GM13977 (cell line): ENCODE results near the gene TANGO6.

ENCODE experiments used
- DNase-seq: peaks from one replicate; pipeline ENCODE4 v3.0.0; 2012; ENCODE audit warnings: low spot score
- in situ Hi-C: fragments of 300-500 bp; cut with MboI; formaldehyde crosslinking; loops from one replicate; pipeline ENCODE4 v1.12.0; 2022; ENCODE audit warnings: low sequenced_read_pairs, low pct_unique_long_range_greater_than_20kb, mixed read lengths, inconsistent platforms; ENCODE audit not compliant: unreplicated experiment
- TF ChIP-seq, protein P1 (sequence below): IDR thresholded peaks from 2 replicates; pipeline ENCODE4 v1.5.1; 2012; ENCODE audit warnings: mild to moderate bottlenecking, control low read depth; ENCODE audit not compliant: insufficient read depth; ENCODE audit errors: extremely low read depth, missing control alignments

Gene TANGO6

DNA sequence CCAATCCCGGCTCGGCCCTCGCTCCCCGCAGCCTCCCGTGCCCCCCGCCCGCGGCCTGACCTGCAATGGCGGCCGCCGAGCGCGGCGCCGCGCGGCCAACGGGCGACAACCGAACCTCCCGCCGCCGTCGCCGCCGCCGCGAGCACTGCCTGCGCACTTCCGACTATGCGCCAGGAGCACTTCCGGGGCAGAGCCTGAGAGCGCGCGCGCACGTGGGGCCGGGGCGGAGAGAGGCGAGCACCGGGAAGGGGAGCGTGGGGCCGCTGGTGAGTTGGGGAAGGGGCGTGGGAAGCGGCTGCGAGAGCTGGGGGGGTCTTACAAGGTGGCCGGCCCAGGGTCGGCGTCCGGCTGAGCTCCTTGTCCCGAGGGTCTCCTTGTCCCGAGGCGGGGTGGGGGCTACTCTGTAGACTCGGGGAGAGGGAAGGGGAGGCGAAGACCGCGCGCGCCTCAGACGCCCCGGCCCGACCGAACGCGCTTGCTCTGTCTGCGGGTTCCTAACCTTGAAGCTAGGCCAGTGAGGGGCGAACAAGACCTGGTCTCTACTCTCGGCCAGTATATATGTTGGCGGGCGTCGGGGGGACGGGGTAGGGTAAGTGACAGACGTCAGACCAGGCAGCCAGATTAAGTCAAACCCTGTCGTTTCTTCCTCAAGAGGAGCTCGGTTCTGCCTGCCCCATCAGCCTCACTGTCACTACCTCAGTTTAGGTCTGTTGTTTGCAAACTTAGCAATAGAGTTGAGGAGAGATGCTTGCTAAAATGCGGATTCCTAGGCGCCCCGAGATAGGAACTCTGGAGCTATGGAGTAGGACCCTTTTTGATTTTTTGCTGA is 289.3 kb downstream of the TANGO6 start, which contains the start of the genes CHTF8 and UTP4:
TSS of gene CHTF8 (minus strand) at position 165 of the 829 bp plus-strand sequence. CDS start 11,130 bp downstream, outside the sequence.
TSS of gene UTP4 (plus strand) at position 226 of the 829 bp plus-strand sequence. CDS start 811 bp downstream, outside the sequence.
- in situ Hi-C loops: loop anchor here (25.0 kb wide), 1 partner anchor 595 kb away; the partner anchor contains the start of gene ZFP90
- TF ChIP-seq, protein P1, sequence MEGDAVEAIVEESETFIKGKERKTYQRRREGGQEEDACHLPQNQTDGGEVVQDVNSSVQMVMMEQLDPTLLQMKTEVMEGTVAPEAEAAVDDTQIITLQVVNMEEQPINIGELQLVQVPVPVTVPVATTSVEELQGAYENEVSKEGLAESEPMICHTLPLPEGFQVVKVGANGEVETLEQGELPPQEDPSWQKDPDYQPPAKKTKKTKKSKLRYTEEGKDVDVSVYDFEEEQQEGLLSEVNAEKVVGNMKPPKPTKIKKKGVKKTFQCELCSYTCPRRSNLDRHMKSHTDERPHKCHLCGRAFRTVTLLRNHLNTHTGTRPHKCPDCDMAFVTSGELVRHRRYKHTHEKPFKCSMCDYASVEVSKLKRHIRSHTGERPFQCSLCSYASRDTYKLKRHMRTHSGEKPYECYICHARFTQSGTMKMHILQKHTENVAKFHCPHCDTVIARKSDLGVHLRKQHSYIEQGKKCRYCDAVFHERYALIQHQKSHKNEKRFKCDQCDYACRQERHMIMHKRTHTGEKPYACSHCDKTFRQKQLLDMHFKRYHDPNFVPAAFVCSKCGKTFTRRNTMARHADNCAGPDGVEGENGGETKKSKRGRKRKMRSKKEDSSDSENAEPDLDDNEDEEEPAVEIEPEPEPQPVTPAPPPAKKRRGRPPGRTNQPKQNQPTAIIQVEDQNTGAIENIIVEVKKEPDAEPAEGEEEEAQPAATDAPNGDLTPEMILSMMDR: no peak
- peak; percentile 94 for DNase-seq

DNA sequence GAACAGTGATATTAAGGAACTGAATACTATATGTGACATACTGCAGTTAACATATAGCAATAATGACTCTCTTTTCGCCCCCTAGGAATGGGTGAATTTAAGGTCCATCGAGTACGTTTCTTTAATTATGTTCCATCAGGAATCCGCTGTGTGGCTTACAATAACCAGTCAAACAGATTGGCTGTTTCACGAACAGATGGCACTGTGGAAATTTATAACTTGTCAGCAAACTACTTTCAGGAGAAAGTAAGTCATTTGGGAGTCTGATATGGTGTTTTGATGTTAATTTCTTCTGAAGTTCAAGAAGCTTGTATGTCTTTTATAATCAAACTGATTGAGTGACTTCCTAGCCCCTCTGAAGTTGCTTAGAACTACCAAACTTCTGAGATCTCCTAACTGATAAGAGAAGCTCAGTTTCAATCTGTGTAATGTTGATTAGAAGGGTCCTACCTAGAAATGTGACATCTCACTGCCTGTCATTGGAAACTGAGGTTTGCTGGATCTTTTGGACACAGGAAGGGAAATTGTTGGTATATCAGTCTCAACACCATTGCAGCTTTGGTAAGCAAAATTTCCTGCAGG is 290.1 kb downstream of the TANGO6 start:
- TF ChIP-seq, protein P1: no peak
- no peak for DNase-seq
- in situ Hi-C loops: loop anchor here (25.0 kb wide), 1 partner anchor 596 kb away; the partner anchor contains the start of gene ZFP90
